GM19467 (cell line): Measurements from ENCODE around the gene APOC1.
"Not testable (repeated sequence)": the region's sequence is repeated elsewhere in the genome, so short reads cannot be mapped to it uniquely, and the experiment has no call there.

Source experiments
- ATAC-seq: cut with Tn5 transposase; IDR thresholded peaks from one replicate; pipeline ENCODE4 v1.9.1; 2021; ENCODE audit warnings: mild to moderate bottlenecking, moderate library complexity; ENCODE audit not compliant: unreplicated experiment

Gene APOC1

DNA sequence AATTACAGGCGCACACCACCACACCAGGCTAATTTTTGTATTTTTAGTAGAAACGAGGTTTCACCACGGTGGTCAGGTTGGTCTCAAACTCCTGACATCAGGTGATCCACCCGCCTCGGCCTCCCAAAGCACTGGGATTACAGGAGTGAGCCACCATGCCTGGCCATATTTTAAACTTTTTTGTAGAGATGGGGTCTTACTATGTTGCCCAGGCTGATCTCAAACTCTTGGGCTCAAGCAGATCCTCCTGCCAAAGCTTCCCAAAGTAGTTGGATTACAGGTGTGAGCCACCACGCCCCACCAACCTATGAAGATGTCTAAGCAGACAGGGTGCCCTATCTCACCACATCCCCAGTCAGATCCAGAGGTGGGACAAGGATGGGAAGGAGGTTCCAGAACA is 2.5 kb upstream of the APOC1 start:
- not testable (repeated sequence) for ATAC-seq

DNA sequence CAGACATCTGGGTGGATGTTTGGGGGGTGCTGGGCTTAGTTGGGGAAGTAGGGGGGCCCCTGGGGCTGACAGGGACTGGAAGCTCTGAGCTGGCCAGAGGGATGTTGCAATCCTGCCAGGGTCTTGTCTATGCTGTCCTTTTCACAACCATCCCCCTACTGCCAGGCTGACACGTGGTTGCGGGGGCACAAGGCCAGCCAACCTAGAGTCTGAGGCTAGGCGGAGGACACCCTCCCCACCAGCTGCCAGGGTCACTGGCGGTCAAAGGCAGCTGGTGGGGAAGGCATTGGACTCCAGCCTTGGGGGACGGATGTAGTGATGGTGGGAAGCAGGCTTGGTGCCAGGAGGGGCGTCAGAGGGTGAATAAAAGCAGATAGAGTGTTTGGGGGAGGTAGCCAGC is 1.6 kb upstream of the APOC1 start:
- no peak for ATAC-seq

DNA sequence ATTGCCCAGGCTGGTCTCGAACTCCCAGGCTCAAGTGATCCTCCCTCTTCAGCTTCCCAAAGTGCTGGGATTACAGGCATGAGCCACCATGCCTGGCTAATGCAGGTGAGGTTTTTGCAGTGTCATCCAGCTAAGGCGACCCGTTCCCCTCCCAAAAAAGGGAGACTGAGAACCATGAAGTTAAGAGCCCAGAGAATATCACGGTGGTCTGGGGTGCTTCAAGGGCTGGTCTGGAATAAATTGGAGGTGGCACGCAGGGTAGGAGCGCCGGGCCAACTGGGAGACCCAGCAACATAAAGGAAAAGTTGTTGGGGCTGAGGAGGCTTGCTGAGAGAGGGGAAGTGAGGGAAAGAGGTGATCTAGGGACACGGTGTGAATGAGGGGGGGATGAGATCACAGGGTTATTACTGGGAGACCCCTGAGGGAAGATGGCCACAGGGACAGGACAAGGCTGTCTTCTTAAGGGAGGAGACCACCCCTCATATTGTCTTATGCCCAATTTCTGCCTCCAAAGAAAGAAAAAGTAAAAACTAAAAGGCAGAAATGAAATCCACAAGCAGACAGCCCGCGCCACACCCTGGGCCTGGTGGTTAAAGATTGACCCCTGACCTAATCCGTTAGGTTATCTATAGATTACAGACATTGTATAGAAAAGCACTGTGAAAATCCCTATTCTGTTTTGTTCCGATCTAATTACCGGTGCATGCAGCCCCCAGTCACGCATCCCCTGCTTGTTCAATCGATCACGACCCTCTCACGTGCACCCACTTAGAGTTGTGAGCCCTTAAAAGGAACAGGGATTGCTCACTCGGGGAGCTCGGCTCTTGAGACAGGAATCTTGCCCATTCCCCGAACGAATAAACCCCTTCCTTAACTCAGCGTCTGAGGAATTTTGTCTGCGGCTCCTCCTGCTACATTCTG is 636 bp upstream of the APOC1 start:
- ATAC-seq, result not testable (repeated sequence)

DNA sequence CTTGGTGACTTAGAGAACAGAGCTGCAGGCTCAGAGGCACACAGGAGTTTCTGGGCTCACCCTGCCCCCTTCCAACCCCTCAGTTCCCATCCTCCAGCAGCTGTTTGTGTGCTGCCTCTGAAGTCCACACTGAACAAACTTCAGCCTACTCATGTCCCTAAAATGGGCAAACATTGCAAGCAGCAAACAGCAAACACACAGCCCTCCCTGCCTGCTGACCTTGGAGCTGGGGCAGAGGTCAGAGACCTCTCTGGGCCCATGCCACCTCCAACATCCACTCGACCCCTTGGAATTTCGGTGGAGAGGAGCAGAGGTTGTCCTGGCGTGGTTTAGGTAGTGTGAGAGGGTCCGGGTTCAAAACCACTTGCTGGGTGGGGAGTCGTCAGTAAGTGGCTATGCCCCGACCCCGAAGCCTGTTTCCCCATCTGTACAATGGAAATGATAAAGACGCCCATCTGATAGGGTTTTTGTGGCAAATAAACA is 9.9 kb downstream of the APOC1 start:
- ATAC-seq, result no peak

DNA sequence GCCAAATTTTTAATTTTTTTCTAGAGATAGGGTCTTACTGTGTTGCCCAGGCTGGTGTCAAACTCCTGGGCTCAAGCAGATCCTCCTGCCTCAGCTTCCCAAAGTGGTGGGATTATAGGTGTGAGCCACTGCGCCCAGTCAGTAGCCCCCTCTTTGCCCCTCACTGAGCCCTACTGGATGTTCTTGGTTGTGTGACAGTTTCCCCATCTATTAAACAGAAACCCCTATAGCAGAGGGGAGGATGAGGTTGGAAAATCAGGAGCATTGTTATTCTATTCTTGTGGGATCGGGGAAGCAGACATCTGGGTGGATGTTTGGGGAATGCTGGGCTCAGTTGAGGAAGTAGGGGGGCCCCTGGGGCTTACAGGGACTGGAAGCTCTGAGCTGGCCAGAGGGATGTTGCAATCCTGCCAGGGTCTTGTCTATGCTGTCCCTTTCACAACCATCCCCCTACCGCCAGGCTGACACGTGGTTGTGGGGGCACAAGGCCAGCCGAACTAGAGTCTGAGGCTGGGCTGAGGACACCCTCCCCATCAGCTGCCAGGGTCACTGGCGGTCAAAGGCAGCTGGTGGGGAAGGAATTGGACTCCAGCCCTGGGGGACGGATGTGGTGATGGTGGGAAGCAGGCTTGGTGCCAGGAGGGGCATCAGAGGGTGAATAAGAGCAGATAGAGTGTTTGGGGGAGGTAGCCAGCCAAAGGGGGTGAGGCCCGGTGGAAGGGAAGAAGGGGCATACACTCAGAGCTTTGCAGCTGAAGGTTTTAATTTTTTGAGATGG is 10.9 kb downstream of the APOC1 start:
- no peak for ATAC-seq

DNA sequence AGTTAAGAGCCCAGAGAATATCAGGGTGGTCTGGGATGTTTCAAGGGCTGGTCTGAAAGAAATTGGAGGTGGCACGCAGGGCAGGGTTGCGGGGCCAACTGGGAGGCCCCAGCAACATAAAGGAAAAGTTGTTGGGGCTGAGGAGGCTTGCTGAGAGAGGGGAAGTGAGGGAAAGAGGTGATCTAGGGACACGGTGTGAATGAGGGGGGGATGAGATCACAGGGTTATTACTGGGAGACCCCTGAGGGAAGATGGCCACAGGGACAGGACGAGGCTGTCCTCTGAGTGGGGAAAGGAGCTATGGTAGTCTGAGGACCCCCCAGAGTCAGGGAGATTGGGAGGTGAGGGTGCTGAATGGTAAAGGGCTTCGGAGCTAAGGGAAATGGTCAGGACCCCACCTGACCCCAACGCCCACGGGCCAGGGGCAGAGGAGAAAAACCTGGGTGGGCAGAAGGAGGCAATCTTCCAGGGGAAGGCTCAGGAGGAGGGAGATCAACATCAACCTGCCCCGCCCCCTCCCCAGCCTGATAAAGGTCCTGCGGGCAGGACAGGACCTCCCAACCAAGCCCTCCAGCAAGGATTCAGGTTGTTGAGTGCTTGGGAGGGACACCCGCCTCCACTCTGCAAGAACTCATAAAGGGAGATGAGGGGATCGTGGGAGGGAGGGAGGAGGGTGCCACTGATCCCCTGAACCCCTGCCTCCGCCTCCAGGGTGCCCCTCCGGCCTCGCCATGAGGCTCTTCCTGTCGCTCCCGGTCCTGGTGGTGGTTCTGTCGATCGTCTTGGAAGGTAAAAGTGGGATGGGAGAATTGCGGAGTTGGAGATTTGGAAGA is 12.1 kb downstream of the APOC1 start:
- ATAC-seq, result not testable (repeated sequence)

DNA sequence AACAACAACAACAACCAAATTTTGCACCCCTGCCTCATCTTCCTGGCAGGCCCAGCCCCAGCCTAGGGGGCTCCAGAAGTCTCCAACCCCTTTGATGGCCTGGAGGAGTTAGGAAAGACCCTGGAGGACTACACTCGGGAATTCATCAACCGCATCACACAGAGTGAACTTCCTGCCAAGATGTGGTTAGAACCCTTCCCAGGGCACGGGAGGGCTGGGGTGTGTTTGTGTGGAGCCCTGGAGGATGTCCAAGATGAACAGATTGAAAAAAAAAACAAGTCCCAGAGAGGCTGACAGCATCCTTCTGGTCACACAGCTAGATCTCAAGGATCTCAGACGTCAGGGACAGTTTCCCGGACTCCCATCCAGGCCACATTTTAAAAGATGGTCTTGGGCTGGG is 13.3 kb downstream of the APOC1 start:
- ATAC-seq, result no peak

DNA sequence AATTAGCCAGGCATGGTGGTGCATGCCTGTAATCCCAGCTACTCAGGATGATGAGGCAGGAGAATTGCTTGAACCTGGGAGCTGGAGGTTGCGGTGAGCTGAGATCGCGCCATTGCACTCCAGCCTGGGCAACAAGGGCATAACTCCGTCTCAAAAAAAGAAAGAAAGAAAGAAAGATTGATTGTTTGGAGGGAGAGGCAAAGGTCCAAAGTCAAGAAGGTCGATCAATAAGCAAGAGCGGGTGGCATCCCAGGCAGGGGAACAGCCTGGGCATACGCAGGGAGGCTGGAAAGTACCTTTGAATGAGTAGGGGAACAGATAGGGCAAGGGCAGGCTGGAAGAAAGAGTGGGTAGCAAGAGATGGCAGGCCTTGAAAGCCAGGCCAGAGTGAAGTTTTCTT is 15.7 kb downstream of the APOC1 start:
- no peak for ATAC-seq

DNA sequence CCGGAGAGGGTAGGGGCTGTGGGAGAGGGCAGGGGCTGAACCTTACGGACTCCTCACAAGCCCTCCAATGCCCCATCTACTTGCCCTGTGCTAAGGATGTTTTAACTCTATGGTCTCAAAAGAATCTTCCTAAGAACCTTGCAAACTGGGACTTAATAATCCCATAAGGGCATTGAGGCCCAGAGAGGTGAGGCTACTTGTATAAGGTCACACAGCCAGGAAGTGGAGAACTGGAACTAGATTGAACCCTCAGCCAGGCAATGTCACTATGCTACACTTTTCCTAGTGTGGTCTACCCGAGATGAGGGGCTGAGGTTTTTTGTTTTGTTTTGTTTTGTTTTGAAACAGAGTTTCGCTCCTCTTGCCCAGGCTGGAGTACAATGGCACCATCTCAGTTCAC is 17.1 kb downstream of the APOC1 start:
- no peak for ATAC-seq

DNA sequence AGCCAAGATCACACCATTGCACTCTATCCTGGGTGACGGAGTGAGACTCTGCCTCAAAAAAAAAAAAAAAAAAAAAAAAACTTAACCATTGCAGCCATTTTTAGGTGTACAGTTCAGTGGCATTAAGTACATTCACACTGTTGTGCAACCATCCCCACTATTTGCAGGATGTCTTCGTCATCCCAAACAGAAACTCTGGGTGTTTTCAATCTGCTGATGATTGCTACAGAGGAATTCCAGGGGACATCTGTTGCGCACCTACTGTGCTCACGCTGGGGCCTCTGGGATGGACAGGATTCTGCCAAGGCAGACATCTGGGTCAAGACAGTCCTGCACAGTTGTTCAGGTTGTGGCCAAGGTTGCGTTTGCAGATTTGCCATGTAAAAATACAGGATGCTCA is 25.3 kb downstream of the APOC1 start:
- ATAC-seq, result no peak

DNA sequence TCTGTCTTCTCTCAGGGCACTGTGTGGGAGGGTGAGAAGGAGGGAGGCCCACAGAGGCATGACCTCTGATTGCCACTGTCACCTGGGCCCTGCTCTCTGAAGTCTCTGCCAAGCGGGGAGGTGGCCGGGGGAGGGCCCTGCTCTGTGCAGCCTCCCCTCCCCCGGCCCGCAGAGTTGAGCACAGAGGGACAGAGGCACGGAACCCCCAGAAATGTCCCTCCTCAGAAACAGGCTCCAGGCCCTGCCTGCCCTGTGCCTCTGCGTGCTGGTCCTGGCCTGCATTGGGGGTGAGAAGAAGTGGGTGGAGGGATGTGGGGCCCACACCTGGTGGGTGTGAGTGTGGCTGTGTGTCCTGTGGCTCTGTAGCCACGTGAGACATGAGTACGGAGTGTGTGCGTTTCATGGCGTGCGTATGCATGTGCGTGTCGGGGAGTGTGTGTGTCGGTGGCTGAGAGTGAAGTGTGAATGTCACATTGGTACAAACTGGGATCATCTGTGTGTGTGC is 27.7 kb downstream of the APOC1 start, which contains the start of gene APOC4:
Gene APOC4, plus strand, starts transcription at position 171 of the 505 bp plus-strand sequence. Its CDS starts 41 bp downstream, at position 212.
- ATAC-seq, result no peak

DNA sequence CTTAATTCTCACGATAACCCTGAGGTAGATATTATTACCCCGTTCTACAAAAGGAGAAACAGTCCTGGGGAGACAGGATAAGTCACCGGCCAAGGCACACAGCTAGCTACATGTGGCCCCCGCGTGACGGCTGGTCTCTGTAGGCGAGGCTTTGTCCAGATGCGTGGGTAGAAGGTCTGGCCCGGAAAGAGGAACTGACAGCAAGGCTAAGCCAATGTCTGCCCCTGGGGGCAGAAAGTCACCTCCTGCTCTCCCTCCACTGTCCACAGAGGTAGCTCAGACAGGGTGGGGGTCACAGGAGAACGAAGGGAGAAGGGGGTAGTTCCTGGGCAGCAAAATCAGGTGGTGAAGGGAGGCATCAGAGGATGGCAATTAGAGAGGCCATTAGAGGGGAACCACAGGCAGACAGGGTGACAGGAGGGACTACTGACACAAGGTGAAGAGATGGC is 29.4 kb downstream of the APOC1 start:
- no peak for ATAC-seq

DNA sequence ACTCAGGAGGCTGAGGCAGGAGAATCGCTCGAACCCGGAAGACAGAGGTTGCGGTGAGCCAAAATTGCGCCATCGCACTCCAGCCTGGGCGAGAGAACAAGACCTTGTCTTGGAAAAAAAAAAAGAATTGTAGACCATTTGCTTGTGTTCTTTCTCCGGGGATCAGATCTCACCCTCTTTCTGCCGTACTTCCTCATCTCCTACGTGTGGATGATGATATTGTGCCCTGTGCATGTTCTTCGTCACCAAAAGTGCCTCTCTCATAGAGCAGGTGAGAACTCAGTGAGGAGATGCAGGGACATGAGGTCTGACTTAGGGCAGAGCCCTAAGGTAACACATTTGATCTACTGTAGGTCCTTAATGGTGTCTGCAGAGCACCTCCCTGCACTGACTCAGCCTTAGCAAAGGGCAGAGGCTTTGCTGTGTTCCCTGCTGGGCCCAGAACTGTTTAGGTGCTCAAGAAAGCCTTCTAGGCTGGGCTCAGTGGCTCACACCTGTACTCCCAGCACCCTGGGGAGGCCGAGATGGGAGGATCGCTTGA is 32.7 kb downstream of the APOC1 start:
- no peak for ATAC-seq

DNA sequence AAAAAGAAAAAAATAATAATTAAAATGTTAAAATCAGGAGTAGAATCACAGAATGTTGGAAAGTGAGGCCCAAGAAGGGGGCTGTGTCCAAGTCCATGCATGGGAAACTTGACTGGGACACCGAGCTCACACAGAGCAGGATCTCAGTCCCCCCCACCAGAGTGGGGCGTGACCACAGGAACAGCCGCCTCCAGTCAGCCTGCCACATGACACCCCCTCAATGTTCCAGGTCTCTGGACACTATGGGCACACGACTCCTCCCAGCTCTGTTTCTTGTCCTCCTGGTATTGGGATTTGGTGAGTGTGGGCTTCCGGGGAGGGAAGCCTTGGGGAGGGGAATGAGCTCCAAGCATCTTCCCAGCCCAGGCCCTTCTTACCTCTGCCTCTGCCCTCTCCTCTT is 33.8 kb downstream of the APOC1 start:
- ATAC-seq, result no peak

DNA sequence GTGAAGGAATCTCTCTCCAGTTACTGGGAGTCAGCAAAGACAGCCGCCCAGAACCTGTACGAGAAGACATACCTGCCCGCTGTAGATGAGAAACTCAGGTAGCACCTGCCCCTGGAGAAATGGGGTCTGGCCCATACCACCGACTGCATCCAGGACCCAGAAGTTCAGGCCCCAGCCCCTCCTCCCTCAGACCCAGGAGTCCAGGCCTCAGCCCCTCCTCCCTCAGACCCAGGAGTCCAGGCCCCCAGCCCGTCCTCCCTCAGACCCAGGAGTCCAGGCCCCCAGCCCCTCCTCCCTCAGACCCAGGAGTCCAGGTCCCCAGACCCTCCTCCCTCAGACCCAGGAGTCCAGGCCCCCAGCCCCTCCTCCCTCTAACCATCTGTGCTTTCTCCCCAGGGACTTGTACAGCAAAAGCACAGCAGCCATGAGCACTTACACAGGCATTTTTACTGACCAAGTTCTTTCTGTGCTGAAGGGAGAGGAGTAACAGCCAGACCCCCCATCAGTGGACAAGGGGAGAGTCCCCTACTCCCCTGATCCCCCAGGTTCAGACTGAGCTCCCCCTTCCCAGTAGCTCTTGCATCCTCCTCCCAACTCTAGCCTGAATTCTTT is 34.5 kb downstream of the APOC1 start:
- no peak for ATAC-seq

DNA sequence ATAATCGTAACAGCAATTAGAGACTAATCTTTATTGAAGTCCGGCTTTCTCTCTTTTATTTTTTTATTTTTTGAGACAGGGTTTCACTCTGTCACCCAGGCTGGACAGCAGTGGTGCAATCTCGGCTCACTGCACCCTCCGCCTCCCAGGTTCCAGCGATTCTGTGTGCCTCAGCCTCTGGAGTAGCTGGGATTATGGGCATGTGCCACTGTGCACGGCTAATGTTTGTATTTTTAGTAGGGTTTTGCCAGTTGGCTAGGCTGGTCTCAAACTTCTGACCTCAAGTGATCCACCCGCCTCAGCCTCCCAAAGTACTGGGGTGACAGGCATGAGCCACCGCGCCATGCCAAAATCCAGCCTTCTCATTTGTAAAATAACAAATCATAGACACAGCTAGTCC is 35.1 kb downstream of the APOC1 start:
- ATAC-seq, result no peak

DNA sequence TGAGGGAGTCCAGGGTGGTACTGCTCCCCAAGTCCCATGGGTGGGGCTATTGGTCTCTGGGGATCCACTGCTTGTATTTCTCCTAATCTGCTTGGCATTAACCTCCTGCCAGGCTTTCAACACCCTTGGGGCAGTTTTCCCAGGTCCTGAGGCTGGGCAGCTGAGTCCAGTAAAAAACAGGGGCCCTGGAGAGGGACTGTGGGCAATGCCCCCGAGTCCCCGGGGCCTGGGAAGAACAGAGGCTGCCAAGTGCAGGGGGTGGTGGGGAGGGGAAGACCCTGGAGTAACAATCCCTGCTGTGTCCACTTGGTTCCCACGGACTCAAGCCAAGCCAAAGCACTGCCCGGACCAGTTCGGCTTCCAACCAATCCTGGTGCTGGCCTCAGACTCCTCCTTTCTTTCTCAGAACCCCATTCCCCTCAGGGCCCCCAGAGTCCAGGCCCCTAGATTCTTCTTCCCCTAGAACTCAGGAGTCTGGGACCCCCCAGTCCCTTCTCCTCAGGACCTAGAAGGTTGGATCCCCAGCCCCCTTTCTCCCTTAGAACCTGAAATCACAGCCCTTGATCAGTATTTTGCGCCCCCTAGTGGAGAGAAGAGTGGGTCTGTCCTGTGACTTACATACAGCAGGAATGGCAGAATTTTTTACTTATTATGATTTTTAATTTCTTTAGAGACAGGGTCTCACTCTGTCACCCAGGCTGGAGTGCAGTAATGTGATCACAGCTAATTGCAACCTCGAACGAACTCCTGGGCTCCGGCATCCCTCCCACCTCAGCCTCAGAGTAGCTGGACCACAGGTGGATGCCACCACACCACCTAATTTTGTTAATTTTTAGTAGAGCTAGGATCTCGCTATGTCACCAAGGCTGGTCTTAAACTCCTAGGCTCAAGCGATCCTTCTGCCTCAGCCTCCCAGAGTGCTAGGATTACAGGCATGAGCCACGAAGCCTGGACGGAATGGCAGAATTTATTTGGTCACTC is 37.1 kb downstream of the APOC1 start:
- ATAC-seq, result no peak

DNA sequence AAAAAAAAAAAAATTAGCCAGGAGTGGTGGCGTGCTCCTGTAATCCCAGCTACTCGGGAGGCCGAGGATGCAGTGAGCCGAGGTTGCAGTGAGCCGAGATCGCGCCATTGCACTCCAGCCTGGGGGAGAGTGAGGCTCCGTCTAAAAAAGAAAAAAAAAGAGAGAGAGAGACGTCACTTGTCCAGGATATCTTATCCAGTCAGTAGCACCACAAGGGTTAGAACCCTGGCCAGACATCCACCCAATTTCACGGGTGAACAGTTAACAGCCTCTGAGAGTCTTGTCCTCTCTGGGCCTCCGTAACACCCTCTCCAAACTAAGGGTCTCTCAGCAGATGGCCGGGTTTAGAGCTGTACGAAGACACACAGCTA is 39.9 kb downstream of the APOC1 start:
- ATAC-seq, result no peak
